Stimulated activated CD4-positive, alpha-beta T cell treated with anti-CD3 and anti-CD28 coated beads, TNF-alpha, amount 100 ng/mL, for 4 hours (primary cell): ENCODE results near the gene HOXA7.

Source experiments
- DNase-seq, 3 experiments: peaks; one replicate each; pipeline ENCODE4 v3.0.0-alpha.2; 2020; ENCODE audit warnings: low read depth in 3 of 3

The HOXA7 gene

GRCh38 chr7:27159266-27160144, 3.0 kb upstream of the HOXA7 start:
- DNase-seq, result no peak

GRCh38 chr7:27158436-27159265, 2.2 kb upstream of the HOXA7 start:
- DNase-seq, result no peak

GRCh38 chr7:27157702-27158431, 1.4 kb upstream of the HOXA7 start:
- no peak for DNase-seq

- DNase-seq, result no peak
Observed at GRCh38 chr7:27156916-27157701, 634 bp upstream of the HOXA7 start.

GRCh38 chr7:27155816-27156507, 513 bp downstream of the HOXA7 start:
- DNase-seq, result no peak

- DNase-seq, result peak in 2 of 3 experiments; percentile 40 to 42
Observed at GRCh38 chr7:27154901-27155815, 1.3 kb downstream of the HOXA7 start.

GRCh38 chr7:27154369-27154768, 2.1 kb downstream of the HOXA7 start:
- DNase-seq, result no peak

- no peak for DNase-seq
Observed at GRCh38 chr7:27153526-27153925, 2.9 kb downstream of the HOXA7 start.

- no peak for DNase-seq
Observed at GRCh38 chr7:27152816-27153442, 3.5 kb downstream of the HOXA7 start.

GRCh38 chr7:27151931-27152815, 4.3 kb downstream of the HOXA7 start, which contains the start of gene HOXA3:
HOXA3 (minus strand) TSS chr7:27152583; CDS start chr7:27110640, 41,943 bp downstream.
- no peak for DNase-seq

- DNase-seq, result no peak
Observed at GRCh38 chr7:27151341-27151930, 5.0 kb downstream of the HOXA7 start.

GRCh38 chr7:27150568-27151340, 5.7 kb downstream of the HOXA7 start:
- peak in 2 of 3 experiments; percentile 31 to 39 for DNase-seq

GRCh38 chr7:27149842-27150567, 6.5 kb downstream of the HOXA7 start:
- no peak for DNase-seq

GRCh38 chr7:27148756-27149641, 7.5 kb downstream of the HOXA7 start:
- no peak for DNase-seq
